PC-9 (cell line): ENCODE data around the gene METTL9. TPM values are rescaled to one million over a fixed set of nuclear protein-coding genes. Genes with fewer than 3 reads are reported as not detected.
"Not testable (repeated sequence)": the region's sequence is repeated elsewhere in the genome, so short reads cannot be mapped to it uniquely, and the experiment has no call there.

Source experiments
- BruUV-seq: library from RNA; stranded (reverse); fragments of 400-500 nt; replicated peaks from 2 replicates; lab custom pipeline; 2021; lab: Mats Ljungman, UMichigan
- CTCF ChIA-PET: fragments of 300-600 bp; sonication (Branson Sonifier 250); formaldehyde crosslinking; loops from one replicate; lab custom pipeline; 2022; ENCODE audit warnings: antibody characterized with exemption; lab: Charles Lee
- POLR2A ChIA-PET: fragments of 300-600 bp; sonication (Branson Sonifier 250); formaldehyde crosslinking; loops from one replicate; lab custom pipeline; 2022; ENCODE audit warnings: antibody characterized with exemption; ENCODE audit not compliant: unreplicated experiment; lab: Charles Lee
- DNase-seq, 2 experiments: peaks; one replicate each; pipeline versions ENCODE4 v3.0.0 to v3.0.0-alpha.2; 2015 to 2022; ENCODE audit warnings: mixed read lengths in 1 of 2
- H2AFZ ChIP-seq: fragments of 200-600 bp; sonication (generic); 2 replicates; pipeline ENCODE4 v1.8.1; 2017; ENCODE audit warnings: antibody characterized with exemption
- H3F3A ChIP-seq: fragments of 200-600 bp; sonication (generic); 2 replicates; pipeline ENCODE4 v1.8.1; 2017; ENCODE audit warnings: antibody characterized with exemption, mild to moderate bottlenecking, low read depth; ENCODE audit not compliant: insufficient read depth
- H3K27ac ChIP-seq: fragments of 200-600 bp; sonication (generic); 2 replicates; pipeline ENCODE4 v1.6.1; 2016; ENCODE audit warnings: mixed run types
- H3K27me3 ChIP-seq: fragments of 200-600 bp; sonication (generic); 2 replicates; pipeline ENCODE4 v1.6.1; 2016; ENCODE audit warnings: low read depth, mixed run types; ENCODE audit not compliant: insufficient read depth
- H3K36me3 ChIP-seq: fragments of 200-600 bp; sonication (generic); 2 replicates; pipeline ENCODE4 v1.6.1; 2016; ENCODE audit warnings: low read depth, mixed run types
- H3K4me1 ChIP-seq: fragments of 200-600 bp; sonication (generic); replicated peaks from 2 replicates; pipeline ENCODE4 v1.6.1; 2016; ENCODE audit warnings: mixed run types; ENCODE audit not compliant: insufficient read depth
- H3K4me2 ChIP-seq: fragments of 200-600 bp; sonication (generic); 2 replicates; pipeline ENCODE4 v1.6.1; 2017; ENCODE audit warnings: mixed run types
- H3K4me3 ChIP-seq: fragments of 200-600 bp; sonication (generic); 2 replicates; pipeline ENCODE4 v1.6.1; 2016; ENCODE audit warnings: mixed run types
- H3K79me2 ChIP-seq: fragments of 200-600 bp; sonication (generic); 2 replicates; pipeline ENCODE4 v1.6.1; 2017; ENCODE audit warnings: low read depth, mixed run types
- H3K9me2 ChIP-seq: fragments of 200-600 bp; sonication (generic); 2 replicates; pipeline ENCODE4 v1.8.1; 2017; ENCODE audit warnings: mild to moderate bottlenecking; ENCODE audit not compliant: insufficient read depth
- H3K9me3 ChIP-seq: fragments of 200-600 bp; sonication (generic); 2 replicates; pipeline ENCODE4 v1.8.1; 2016; ENCODE audit warnings: low read depth; ENCODE audit not compliant: insufficient read depth
- H4K20me1 ChIP-seq: fragments of 200-600 bp; sonication (generic); 2 replicates; pipeline ENCODE4 v1.8.1; 2017; ENCODE audit not compliant: insufficient read depth
- EZH2 ChIP-seq: fragments of 200-600 bp; sonication (generic); IDR thresholded peaks from 2 replicates; pipeline ENCODE4 v1.8.0; 2017; ENCODE audit warnings: antibody characterized with exemption, low read depth
- intact Hi-C: fragments of 100-400 bp; cut with micrococcal nuclease; formaldehyde crosslinking; loops from one replicate; pipeline ENCODE4 v1.10.0; 2022; ENCODE audit not compliant: unreplicated experiment
- total RNA-seq: library from RNA; stranded (reverse); gene quantifications from 2 replicates; pipeline ENCODE4 v1.2.3, GENCODE V29; 2021
- TF ChIP-seq, protein P1 (sequence below): fragments of 200-600 bp; sonication (generic); conservative IDR thresholded peaks from 2 replicates; pipeline ENCODE4 v1.6.1; 2017; ENCODE audit warnings: mixed run types, antibody characterized with exemption, mild to moderate bottlenecking, moderate library complexity

METTL9 gene
- total RNA-seq, 1 experiment from 2014 or later = 136 TPM

DNA sequence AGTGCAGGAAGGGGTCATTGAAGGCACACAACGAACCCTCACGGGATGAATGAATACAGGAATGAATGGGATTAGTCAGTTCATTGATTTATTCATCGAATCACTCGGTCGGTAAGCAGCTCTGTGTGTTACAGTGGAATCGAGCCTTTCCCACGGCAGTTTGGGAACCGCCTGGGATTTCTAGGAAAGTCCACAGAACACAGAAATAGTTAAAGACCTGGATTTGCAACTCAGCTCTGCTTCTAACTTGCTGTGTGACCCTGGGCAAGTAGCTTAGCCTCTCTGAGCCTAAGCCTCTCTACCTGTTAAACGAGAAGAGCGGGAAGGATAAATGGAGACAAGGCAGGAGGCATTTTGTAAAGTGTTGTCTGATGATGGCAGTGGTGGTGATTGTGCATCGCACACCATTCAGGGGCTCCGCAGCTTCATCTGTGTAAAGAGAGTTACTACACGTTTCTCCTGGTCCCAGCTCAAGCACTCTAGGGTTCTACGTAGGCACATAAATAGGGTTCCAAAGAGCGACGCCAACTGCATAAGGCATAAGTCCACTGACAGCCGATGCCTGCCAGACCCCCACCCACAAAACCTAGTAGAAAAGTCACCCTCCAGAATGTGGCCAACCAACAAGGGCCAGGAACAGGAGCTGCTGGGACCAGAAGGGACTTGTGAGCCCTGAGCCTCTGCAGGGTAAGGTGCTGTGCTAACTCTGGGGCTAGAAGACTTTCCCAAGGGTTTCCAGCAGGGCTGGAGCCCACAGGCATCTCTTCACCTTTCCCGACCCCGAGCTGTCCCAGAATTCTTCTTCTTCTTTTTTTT is 45.7 kb upstream of the METTL9 start:
- H4K20me1 ChIP-seq, H3K9me2 ChIP-seq, POLR2A ChIA-PET, BruUV-seq, H3K27ac ChIP-seq, H2AFZ ChIP-seq, H3K4me2 ChIP-seq, H3F3A ChIP-seq, H3K4me1 ChIP-seq, H3K79me2 ChIP-seq, H3K36me3 ChIP-seq, H3K9me3 ChIP-seq, H3K27me3 ChIP-seq, H3K4me3 ChIP-seq, DNase-seq: not testable (repeated sequence)
- intact Hi-C loops = loop anchor here (2.0 kb wide), 1 partner anchor 395 kb away; the partner anchor contains the start of gene LDAF1
- CTCF ChIA-PET = interaction anchor here (0.7 kb wide), 1 partner anchor 800 kb away, joined by 5 read pairs; no protein-coding TSS in a partner anchor

DNA sequence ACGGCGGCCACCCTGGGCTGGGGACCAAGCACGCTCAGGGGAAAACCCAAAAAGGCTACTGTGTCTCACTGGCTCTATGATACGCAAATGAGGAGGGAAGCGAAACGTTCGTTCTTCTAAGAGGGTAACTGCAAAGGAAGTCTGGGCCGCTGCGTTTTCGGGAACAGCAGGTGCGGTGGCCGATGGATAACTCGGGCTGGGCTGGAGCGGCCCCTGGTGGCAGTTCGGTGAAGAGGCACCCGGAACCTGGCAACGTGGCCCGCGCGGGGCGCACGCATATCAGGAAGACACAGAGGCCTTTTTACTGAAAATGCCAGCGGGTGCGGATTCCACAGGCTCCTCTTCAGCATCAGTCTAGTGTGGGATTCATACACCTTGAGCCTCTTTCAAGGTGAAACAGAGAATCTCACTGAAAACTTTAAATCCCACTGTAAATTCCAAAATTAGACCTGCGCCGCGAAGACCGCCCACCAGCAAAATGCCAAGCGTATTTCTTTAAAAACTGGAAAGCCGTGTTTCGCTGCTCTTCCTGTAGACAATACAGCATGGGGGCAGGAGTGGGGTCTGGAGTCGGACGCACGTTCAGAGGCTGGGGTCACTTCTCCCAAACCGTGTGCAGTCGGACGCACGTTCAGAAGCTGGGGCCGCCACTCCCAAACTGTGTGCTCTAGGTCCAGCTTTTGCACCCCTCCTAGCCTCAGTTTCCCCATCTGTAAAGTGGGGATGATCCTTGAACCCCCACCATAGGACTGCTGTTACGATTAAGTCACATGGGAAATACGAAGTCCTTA is 44.4 kb upstream of the METTL9 start:
- H3K27ac ChIP-seq = no peak overlapping the region
- H2AFZ ChIP-seq = peak overlapping the region; percentile 70; the same call in 1 of the 2 replicates
- no peaks in the 10 kb centered on the region for H3K79me2 ChIP-seq
- no peaks in the 10 kb centered on the region for H3K27me3 ChIP-seq
- TF ChIP-seq, protein P1, sequence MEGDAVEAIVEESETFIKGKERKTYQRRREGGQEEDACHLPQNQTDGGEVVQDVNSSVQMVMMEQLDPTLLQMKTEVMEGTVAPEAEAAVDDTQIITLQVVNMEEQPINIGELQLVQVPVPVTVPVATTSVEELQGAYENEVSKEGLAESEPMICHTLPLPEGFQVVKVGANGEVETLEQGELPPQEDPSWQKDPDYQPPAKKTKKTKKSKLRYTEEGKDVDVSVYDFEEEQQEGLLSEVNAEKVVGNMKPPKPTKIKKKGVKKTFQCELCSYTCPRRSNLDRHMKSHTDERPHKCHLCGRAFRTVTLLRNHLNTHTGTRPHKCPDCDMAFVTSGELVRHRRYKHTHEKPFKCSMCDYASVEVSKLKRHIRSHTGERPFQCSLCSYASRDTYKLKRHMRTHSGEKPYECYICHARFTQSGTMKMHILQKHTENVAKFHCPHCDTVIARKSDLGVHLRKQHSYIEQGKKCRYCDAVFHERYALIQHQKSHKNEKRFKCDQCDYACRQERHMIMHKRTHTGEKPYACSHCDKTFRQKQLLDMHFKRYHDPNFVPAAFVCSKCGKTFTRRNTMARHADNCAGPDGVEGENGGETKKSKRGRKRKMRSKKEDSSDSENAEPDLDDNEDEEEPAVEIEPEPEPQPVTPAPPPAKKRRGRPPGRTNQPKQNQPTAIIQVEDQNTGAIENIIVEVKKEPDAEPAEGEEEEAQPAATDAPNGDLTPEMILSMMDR = peak; percentile 99
- no peak for TF ChIP-seq EZH2
- peaks cover 8% of the 10 kb centered on the region; the same call in 1 of the 2 replicates for H3F3A ChIP-seq
- no peaks in the 10 kb centered on the region for H4K20me1 ChIP-seq
- 0 out of 2 replicates have a peak, but pooled peaks cover 3% of the 10 kb centered on the region for H3K4me1 ChIP-seq
- no TSS peak for BruUV-seq
- H3K9me3 ChIP-seq = no peaks in the 10 kb centered on the region
- peak overlapping the region; percentile 66 for H3K4me2 ChIP-seq
- peak; percentile 68 to 93 for DNase-seq
- intact Hi-C loops = loop anchor here (2.0 to 5.0 kb wide), 2 partner anchors 396 to 767 kb away; partner anchors contain the start of gene LDAF1
- H3K36me3 ChIP-seq = no peaks in the 10 kb centered on the region
- CTCF ChIA-PET = interaction anchor here (0.6 to 0.7 kb wide), 2 partner anchors 208 to 799 kb away, joined by 3 to 5 read pairs; no protein-coding TSS in a partner anchor
- no peaks in the 10 kb centered on the region for H3K9me2 ChIP-seq
- POLR2A ChIA-PET = no interaction called here
- H3K4me3 ChIP-seq = peak overlapping the region; percentile 36; the same call in 1 of the 2 replicates

DNA sequence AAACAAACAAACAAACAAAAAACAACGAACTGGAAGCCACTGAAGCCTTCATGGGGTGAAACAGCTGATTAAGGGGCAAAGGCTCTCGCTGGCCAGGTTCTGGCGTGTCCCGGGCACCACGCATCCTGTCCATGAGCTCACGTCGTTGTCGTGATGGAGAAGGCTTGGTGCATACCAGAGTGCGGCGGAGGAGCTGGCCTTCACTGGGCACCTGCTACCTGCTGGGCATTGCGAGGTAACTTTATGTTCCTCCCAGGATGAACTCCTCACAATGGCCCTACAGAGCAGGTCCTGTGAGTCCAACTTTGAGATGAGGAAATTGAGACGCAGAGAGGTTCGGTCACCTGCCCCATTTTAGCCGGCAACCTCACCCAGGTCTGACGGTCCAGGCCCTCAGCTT is 43.8 kb upstream of the METTL9 start:
- CTCF ChIA-PET = interaction anchor here (0.6 kb wide), 1 partner anchor 208 kb away, joined by 3 read pairs; no protein-coding TSS in a partner anchor
- DNase-seq, H3K4me2 ChIP-seq, H3K9me2 ChIP-seq, H3F3A ChIP-seq, H3K27ac ChIP-seq, H3K4me1 ChIP-seq, H3K4me3 ChIP-seq, H3K79me2 ChIP-seq, H4K20me1 ChIP-seq, H2AFZ ChIP-seq, H3K27me3 ChIP-seq, H3K36me3 ChIP-seq, POLR2A ChIA-PET, H3K9me3 ChIP-seq, BruUV-seq: not testable (repeated sequence)
- intact Hi-C loops = loop anchor here (2.0 to 5.0 kb wide), 2 partner anchors 397 to 767 kb away; partner anchors contain the start of gene LDAF1

DNA sequence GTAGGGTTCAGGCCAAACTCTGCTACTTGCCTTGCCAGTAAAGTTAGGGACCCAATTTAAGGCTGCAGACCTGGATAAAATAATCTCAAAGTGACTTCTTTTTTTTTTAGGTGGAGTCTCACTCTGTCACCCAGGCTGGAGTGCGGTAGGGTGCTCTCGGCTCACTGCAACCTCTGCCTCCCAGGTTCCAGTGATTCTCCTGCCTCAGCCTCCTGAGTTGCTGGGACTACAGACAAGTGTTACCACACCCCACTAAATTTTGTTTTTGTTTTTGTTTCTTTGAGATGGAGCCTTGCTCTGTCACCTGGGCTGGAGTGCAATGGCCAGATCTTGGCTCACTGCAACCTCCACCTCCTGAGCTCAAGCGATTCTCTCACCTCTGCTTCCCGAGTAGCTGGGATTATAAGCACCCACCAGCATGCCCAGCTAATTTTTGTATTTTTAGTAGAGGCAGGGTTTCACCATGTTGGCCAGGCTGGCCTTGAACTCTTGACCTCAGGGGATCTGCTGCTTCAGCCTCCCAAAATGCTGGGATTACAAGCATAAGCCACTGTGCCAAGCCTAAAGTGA is 43.3 kb upstream of the METTL9 start:
- H3K27ac ChIP-seq, H3K4me2 ChIP-seq, H3K4me1 ChIP-seq, H3K4me3 ChIP-seq, DNase-seq, H3K9me3 ChIP-seq, H4K20me1 ChIP-seq, H3K27me3 ChIP-seq, H3K79me2 ChIP-seq, H3K9me2 ChIP-seq, POLR2A ChIA-PET, BruUV-seq, H2AFZ ChIP-seq, H3F3A ChIP-seq, H3K36me3 ChIP-seq: not testable (repeated sequence)
- CTCF ChIA-PET = interaction anchor here (0.7 kb wide), 1 partner anchor 239 kb away, joined by 4 read pairs; no protein-coding TSS in a partner anchor
- intact Hi-C loops = loop anchor here (5.0 kb wide), 1 partner anchor 766 kb away; no protein-coding TSS in a partner anchor

DNA sequence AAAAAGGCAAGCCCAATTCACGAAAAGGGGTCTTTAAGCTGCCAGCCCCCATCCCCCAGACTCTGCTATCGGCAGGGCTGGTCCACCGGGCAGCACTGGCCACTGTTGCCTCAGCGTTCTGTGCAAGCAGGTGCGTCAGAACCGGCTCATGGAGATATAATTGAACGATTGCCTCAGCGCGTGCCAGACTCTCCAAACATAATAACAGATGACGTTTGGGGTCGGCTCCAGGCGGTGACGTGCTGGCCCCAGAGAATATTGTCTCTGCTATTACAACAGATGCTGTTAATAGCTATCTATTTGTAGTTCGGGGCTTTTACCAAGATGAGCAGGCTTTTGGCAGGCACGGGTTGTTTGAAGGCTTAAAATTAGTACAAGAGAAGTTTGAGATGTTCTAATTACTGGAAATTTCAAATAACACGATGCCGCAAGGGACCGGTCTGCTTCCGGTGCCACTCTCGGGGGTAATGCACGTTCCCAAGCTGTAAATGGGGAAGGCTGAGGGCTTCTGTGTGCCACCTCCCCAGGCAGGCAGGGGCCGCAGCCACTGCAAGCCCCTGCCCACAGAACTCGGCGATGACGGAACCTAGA is 42.6 kb upstream of the METTL9 start:
- H3K4me2 ChIP-seq, BruUV-seq, H3K4me1 ChIP-seq, H3K9me3 ChIP-seq, H3F3A ChIP-seq, H3K9me2 ChIP-seq, H3K79me2 ChIP-seq, DNase-seq, H2AFZ ChIP-seq, H3K27me3 ChIP-seq, H3K36me3 ChIP-seq, H3K4me3 ChIP-seq, H4K20me1 ChIP-seq, H3K27ac ChIP-seq, POLR2A ChIA-PET: not testable (repeated sequence)
- CTCF ChIA-PET = interaction anchor here (0.7 kb wide), 1 partner anchor 239 kb away, joined by 4 read pairs; no protein-coding TSS in a partner anchor
- intact Hi-C loops = loop anchor here (5.0 kb wide), 1 partner anchor 766 kb away; no protein-coding TSS in a partner anchor
